Skeletal muscle tissue (tissue), 4 donors: Measurements from ENCODE around the gene SLC12A8. TPM values are rescaled to one million over a fixed set of nuclear protein-coding genes. Genes with fewer than 3 reads are reported as not detected.

Experiments
- H3K27ac ChIP-seq: one replicate; pipeline ENCODE4 v1.7.0; 2013; ENCODE audit warnings: mild to moderate bottlenecking, low read depth, low read length, inconsistent platforms
- H3K27me3 ChIP-seq, 3 donors: one replicate each; pipeline ENCODE4 v1.7.0; 2013; ENCODE audit warnings: low read length in 3 of 3; ENCODE audit not compliant: control insufficient read depth in 3 of 3, insufficient read depth in 3 of 3
- H3K36me3 ChIP-seq, 3 donors: one replicate each; pipeline ENCODE4 v1.7.0; 2013; ENCODE audit warnings: low read length in 3 of 3; ENCODE audit not compliant: control insufficient read depth in 3 of 3, insufficient read depth in 3 of 3
- H3K4me1 ChIP-seq, 3 donors: one replicate each; pipeline ENCODE4 v1.7.0; 2013; ENCODE audit warnings: low read length in 3 of 3, mild to moderate bottlenecking in 3 of 3; ENCODE audit not compliant: control insufficient read depth in 3 of 3, insufficient read depth in 3 of 3
- H3K4me3 ChIP-seq, 3 donors: one replicate each; pipeline ENCODE4 v1.7.0; 2013; ENCODE audit warnings: low read length in 3 of 3
- H3K9ac ChIP-seq, 3 donors: one replicate each; pipeline ENCODE4 v1.7.0; 2013; ENCODE audit warnings: low read length in 3 of 3, mild to moderate bottlenecking in 3 of 3, moderate library complexity in 2 of 3, low read depth in 1 of 3
- H3K9me3 ChIP-seq, 3 donors: one replicate each; pipeline ENCODE4 v1.7.0; 2013; ENCODE audit warnings: low read length in 3 of 3; ENCODE audit not compliant: control insufficient read depth in 3 of 3
- total RNA-seq: library from RNA; depleted of rRNA; stranded (reverse); fragments of >200 nt; gene quantifications from one replicate; pipeline ENCODE4 v1.2.3, GENCODE V29; 2014
- donor health status: Osteomylitis.

Gene SLC12A8
- total RNA-seq, 1 donor from 2014 or later: 1.0 TPM

GRCh38 chr3:125240496-125240895, 27.9 kb upstream of the SLC12A8 start:
- Histone ChIP-seq H3K4me1 (no peaks in the 10 kb centered on the region), H3K4me3 (no peak overlapping the region), H3K27ac (no peak overlapping the region), H3K27me3 (no peaks in the 10 kb centered on the region), H3K36me3 (peaks cover 0 to 4% (median 4%) of the 10 kb centered on the region in 3 donors), H3K9ac (no peak overlapping the region), H3K9me3 (no peaks in the 10 kb centered on the region)

GRCh38 chr3:125239266-125239665, 26.7 kb upstream of the SLC12A8 start:
- H3K36me3 ChIP-seq: peaks cover 0 to 4% (median 4%) of the 10 kb centered on the region in 3 donors
- no peak overlapping the region for H3K4me3 ChIP-seq
- no peaks in the 10 kb centered on the region for H3K4me1 ChIP-seq

GRCh38 chr3:125238759-125239158, 26.2 kb upstream of the SLC12A8 start:
- Histone ChIP-seq H3K4me3 (no peak overlapping the region), H3K27ac (no peak overlapping the region), H3K4me1 (no peaks in the 10 kb centered on the region), H3K9ac (no peak overlapping the region), H3K36me3 (peaks cover 0 to 4% (median 4%) of the 10 kb centered on the region in 3 donors), H3K27me3 (no peaks in the 10 kb centered on the region), H3K9me3 (no peaks in the 10 kb centered on the region)

More at GRCh38 chr3:125239266-125239665, 26.7 kb upstream of the SLC12A8 start:
- Histone ChIP-seq H3K27ac (no peak overlapping the region), H3K9ac (no peak overlapping the region), H3K9me3 (no peaks in the 10 kb centered on the region), H3K27me3 (no peaks in the 10 kb centered on the region)

- H3K9ac ChIP-seq: no peak overlapping the region
- no peaks in the 10 kb centered on the region for H3K9me3 ChIP-seq
- H3K4me3 ChIP-seq: no peak overlapping the region
- H3K27ac ChIP-seq: no peak overlapping the region
- H3K4me1 ChIP-seq: no peaks in the 10 kb centered on the region
- H3K36me3 ChIP-seq: peaks cover 4 to 26% (median 19%) of the 10 kb centered on the region in 3 donors
- no peaks in the 10 kb centered on the region for H3K27me3 ChIP-seq
Observed at GRCh38 chr3:125236331-125236903, 23.9 kb upstream of the SLC12A8 start.

- Histone ChIP-seq H3K9ac (no peak overlapping the region), H3K4me3 (no peak overlapping the region), H3K27me3 (no peaks in the 10 kb centered on the region), H3K27ac (no peak overlapping the region), H3K36me3 (peaks cover 4 to 26% (median 18%) of the 10 kb centered on the region in 3 donors), H3K4me1 (no peaks in the 10 kb centered on the region), H3K9me3 (no peaks in the 10 kb centered on the region)
Observed at GRCh38 chr3:125234831-125235230, 22.3 kb upstream of the SLC12A8 start.

- H3K9ac ChIP-seq: no peak overlapping the region
- H3K9me3 ChIP-seq: no peaks in the 10 kb centered on the region
- H3K36me3 ChIP-seq: peaks cover 4 to 26% (median 15%) of the 10 kb centered on the region in 3 donors
- no peak overlapping the region for H3K27ac ChIP-seq
- H3K4me3 ChIP-seq: no peak overlapping the region
- H3K4me1 ChIP-seq: no peaks in the 10 kb centered on the region
- no peaks in the 10 kb centered on the region for H3K27me3 ChIP-seq
Observed at GRCh38 chr3:125232401-125232800, 19.9 kb upstream of the SLC12A8 start.

GRCh38 chr3:125231895-125232294, 19.3 kb upstream of the SLC12A8 start:
- Histone ChIP-seq H3K27me3 (no peaks in the 10 kb centered on the region), H3K4me1 (no peaks in the 10 kb centered on the region), H3K27ac (no peak overlapping the region), H3K9me3 (no peaks in the 10 kb centered on the region), H3K9ac (no peak overlapping the region), H3K4me3 (no peak overlapping the region), H3K36me3 (peaks cover 4 to 22% (median 15%) of the 10 kb centered on the region in 3 donors)

- Histone ChIP-seq H3K9ac (no peak overlapping the region), H3K9me3 (no peaks in the 10 kb centered on the region), H3K4me1 (no peaks in the 10 kb centered on the region), H3K27me3 (no peaks in the 10 kb centered on the region), H3K36me3 (peaks cover 4 to 22% (median 15%) of the 10 kb centered on the region in 3 donors), H3K4me3 (no peak overlapping the region), H3K27ac (no peak overlapping the region)
Observed at GRCh38 chr3:125229707-125230106, 17.2 kb upstream of the SLC12A8 start.

- peaks cover 4 to 22% (median 15%) of the 10 kb centered on the region in 3 donors for H3K36me3 ChIP-seq
- H3K27me3 ChIP-seq: no peaks in the 10 kb centered on the region
Observed at GRCh38 chr3:125229168-125229567, 16.6 kb upstream of the SLC12A8 start.

GRCh38 chr3:125221831-125222230, 9.3 kb upstream of the SLC12A8 start:
- Histone ChIP-seq H3K4me3 (no peak overlapping the region), H3K27me3 (peaks cover 0 to 3% (median 0%) of the 10 kb centered on the region in 3 donors), H3K4me1 (no peaks in the 10 kb centered on the region), H3K9ac (no peak overlapping the region), H3K36me3 (no peaks in the 10 kb centered on the region), H3K9me3 (no peaks in the 10 kb centered on the region), H3K27ac (no peak overlapping the region)

More at GRCh38 chr3:125229168-125229567, 16.6 kb upstream of the SLC12A8 start:
- H3K4me3 ChIP-seq: no peak overlapping the region
- no peaks in the 10 kb centered on the region for H3K4me1 ChIP-seq
- H3K27ac ChIP-seq: no peak overlapping the region
- H3K9ac ChIP-seq: no peak overlapping the region
- H3K9me3 ChIP-seq: no peaks in the 10 kb centered on the region
